HG03521 (cell line): ENCODE results near the gene ATAD2B.
"Not testable (repeated sequence)": the region's sequence is repeated elsewhere in the genome, so short reads cannot be mapped to it uniquely, and the experiment has no call there.

Experiments used
- ATAC-seq: cut with Tn5 transposase; IDR thresholded peaks from one replicate; pipeline ENCODE4 v1.9.1; 2021; ENCODE audit warnings: mild to moderate bottlenecking, moderate library complexity; ENCODE audit not compliant: unreplicated experiment

The ATAD2B gene

DNA sequence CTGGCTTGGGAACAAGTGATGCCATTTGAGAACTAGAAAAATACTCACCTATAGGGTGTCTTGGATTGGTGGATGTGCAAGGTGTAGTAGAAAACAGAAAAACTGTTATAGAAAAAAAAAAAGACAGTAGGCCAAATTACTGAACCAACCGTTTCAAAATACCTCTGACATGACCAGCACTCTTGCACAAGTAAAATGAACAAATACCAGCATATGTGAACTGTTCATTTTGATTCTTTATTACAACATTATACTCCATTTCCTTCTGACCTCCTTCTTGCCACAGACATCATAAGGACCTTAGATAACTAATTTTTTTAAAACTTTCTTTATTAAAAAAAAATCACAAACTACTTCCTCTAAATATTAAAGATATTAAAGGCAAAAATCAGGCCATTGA lies 125.5 kb downstream of the ATAD2B start:
- no peak for ATAC-seq

DNA sequence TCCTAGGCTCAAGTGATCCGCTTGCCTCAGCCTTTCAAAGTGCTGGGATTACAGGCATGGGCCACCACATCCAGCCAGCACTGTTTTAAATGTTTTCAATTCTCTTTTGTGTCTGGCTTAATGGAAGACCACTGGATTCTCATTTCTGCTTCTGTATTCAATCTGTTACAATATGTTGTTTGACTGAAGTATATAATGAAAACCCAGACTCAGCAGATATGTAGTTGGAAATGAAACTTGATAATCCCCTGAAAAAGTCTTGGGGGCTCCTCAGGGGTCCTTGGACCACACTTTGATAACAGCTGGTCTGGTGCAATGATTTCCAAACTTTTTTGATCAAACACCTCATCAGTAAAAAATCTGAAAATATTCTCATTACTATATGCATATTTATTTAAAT lies 132.7 kb downstream of the ATAD2B start:
- ATAC-seq = no peak

DNA sequence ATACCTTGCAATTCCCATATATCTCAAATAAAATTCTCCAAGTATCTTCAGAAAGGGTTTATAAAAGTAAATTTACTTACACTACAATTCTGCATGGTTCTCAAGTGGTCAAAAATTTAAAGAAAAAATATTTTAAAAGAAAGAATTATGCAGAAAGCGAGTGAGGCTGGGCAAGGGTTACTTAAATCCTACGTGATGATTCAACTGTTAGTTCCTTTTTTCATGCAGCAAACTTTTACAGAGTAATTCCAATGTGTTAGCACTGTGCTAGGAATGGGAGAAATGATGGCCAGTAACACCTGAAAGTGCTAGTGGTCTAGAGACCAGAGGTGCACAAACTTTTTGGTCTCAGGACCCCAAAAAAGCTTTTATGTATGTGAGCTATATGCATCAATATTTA lies 133.4 kb downstream of the ATAD2B start:
- no peak for ATAC-seq

- no peak for ATAC-seq
Observed at GRCh38 chr2:23791030-23791429, 135.9 kb downstream of the ATAD2B start.

- no peak for ATAC-seq
Observed at GRCh38 chr2:23789012-23789411, 137.9 kb downstream of the ATAD2B start.

GRCh38 chr2:23788100-23788499 lies 138.8 kb downstream of the ATAD2B start:
- no peak for ATAC-seq

GRCh38 chr2:23784971-23785370 lies 142.0 kb downstream of the ATAD2B start:
- no peak for ATAC-seq

DNA sequence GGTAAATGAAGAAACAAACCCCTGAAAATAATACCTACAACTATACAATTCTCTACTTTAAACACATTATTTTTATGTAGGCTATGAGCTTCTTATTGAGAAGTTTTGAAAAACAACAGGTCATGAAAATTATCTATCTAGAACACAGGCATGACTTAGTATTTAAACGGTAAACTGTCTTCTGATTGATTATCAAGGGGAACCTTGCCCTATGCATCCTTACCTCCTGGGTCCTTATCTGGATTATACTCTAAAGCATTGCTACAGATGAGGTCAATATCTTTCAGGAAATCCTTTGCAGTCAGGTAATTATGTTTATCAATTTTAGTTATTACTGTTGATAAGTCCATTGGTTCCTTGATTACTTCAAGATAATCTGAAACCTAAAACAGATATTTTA lies 144.3 kb downstream of the ATAD2B start:
- no peak for ATAC-seq

GRCh38 chr2:23782126-23782525 lies 144.8 kb downstream of the ATAD2B start:
- no peak for ATAC-seq

DNA sequence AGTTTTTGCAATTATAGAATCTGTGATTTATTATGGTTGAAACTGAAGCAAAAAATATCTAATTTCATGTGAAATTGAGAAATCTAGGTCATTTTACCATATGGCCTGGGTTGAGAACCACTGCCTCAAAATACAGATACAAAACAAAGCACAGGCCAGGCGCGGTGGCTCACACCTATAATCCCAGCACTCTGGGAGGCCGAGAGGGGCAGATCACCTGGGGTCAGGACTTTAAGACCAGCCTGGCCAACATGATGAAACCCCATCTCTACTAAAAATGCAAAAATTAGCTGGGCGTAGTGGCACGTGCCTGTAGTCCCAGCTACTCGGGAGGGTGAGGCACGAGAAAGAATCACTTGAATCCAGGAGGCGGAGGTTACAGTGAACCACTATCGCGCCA lies 146.5 kb downstream of the ATAD2B start:
- not testable (repeated sequence) for ATAC-seq

- ATAC-seq = no peak
Observed at GRCh38 chr2:23777826-23778225, 149.1 kb downstream of the ATAD2B start.

GRCh38 chr2:23776021-23776420 lies 150.9 kb downstream of the ATAD2B start:
- ATAC-seq = no peak

- ATAC-seq = no peak
Observed at GRCh38 chr2:23772684-23773083, 154.2 kb downstream of the ATAD2B start.

- ATAC-seq = no peak
Observed at GRCh38 chr2:23772056-23772455, 154.9 kb downstream of the ATAD2B start.

GRCh38 chr2:23769364-23769763 lies 157.6 kb downstream of the ATAD2B start:
- ATAC-seq = no peak

DNA sequence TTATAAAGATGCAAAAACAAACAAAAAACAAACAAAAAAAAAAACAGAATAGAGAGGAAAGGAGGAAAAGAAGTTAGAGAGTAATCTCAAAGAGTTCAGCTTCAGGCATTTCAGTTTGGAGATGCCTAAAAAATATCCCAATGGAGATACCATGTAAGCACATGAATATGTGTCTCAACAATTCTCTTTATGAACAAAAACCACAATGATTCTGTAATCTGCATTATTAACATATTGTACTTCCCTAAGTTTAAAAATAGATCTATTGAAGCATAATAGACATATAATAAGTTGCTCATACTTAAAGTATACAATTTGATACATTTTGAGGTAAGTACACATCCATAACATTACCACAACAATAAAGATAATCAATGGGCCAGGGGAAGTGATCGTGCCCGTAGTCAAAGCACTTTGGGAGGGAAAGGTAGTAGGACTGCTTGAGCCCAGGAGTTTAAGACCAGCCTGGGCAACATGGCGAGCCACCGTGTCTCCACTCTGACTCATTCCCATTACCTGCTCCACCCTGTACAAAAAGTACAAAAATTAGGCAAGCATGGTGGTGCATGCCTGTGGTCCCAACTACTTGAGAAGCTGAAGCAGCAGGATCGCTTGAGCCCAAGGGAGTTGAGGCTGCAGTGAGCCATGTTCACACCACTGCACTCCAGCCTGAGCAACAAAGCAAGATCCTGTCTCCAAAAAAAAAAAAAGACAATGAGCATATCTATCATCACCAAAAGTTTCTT lies 158.9 kb downstream of the ATAD2B start:
- no peak for ATAC-seq

DNA sequence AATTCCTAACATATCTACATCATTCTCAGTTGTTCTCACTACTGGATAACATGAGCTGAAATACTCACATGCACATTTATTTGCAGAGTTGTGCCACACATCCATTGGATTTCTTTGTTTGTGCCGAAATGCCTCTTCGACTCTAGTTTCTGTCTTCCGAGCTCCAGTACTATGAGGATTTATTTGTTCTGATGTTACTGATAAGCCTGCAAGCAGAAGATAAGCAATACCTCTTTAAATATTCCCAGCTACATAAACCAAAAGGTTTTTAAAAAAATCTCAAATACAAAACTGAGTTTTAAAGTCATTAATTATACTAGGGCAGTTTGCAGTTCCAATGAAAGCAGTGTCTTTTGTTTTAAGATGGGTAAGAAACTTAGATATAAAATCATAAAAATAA lies 164.8 kb downstream of the ATAD2B start:
- ATAC-seq = no peak

- no peak for ATAC-seq
Observed at GRCh38 chr2:23761638-23762037, 165.3 kb downstream of the ATAD2B start.

DNA sequence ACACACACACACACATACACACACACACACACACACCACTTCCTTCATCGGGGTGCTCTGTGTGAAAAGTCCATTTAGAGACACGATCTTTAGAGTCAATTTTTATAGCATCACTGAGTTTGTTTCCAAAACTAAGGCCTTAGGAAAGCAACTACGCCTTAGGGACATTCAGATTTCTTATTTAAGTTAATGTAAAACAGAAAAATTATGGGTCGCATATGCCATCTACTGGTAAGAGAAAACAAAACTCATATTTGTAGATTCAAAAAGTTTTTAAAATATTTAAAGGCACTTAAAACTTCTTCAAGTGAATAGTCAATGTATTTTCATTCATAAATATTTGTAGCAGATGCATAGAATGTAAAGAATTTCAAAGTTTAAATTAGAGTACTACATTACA lies 166.2 kb downstream of the ATAD2B start:
- ATAC-seq = no peak

GRCh38 chr2:23757686-23758433 lies 169.1 kb downstream of the ATAD2B start:
- ATAC-seq = no peak

GRCh38 chr2:23756593-23757292 lies 170.2 kb downstream of the ATAD2B start:
- no peak for ATAC-seq

GRCh38 chr2:23754970-23755369 lies 172.0 kb downstream of the ATAD2B start:
- no peak for ATAC-seq
